ENCODE results near the gene LYAR. TPM values are rescaled to one million over a fixed set of nuclear protein-coding genes. Genes with fewer than 3 reads are reported as not detected.
"Not testable (repeated sequence)": the region's sequence is repeated elsewhere in the genome, so short reads cannot be mapped to it uniquely, and the experiment has no call there.

LYAR gene
- polyA plus RNA-seq, 3 donors: 12.9 to 22.6 (median 14.9) TPM

DNA sequence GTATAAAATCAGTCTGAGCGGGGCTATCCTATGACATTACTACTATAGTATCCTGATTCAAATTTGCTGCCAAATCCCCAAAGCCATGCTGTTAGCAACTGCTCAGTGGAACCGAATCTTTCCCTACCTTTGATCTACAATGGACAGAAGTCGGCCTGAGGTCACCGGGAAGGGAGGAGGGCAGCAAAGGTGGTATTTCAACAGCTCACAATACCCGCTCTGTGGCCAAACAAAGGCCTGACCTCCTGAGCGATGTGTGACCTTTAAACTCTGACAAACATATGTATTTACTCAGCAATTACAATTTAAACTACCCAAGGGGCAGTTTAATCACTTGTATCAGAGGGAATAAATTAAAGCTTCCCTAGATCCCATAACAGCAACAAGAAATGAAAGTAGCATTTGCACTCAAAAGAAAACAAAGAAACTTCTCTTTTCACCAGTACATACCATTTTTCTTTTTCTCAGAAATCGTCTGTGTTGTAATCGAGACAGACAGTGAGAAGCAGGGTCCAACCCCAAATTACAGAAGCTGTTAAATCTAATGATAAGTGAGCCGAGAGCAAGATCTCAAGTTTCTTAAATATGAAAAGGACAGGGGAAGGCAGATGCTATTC is 30.4 kb downstream of the LYAR start:
- no peak overlapping the region for H3K4me2 ChIP-seq (replicated peaks; ENCODE audit: extremely low read depth, low read length, poor library complexity, severe bottlenecking)
- H3K4me3 Mint-ChIP-seq: no peak overlapping the region

DNA sequence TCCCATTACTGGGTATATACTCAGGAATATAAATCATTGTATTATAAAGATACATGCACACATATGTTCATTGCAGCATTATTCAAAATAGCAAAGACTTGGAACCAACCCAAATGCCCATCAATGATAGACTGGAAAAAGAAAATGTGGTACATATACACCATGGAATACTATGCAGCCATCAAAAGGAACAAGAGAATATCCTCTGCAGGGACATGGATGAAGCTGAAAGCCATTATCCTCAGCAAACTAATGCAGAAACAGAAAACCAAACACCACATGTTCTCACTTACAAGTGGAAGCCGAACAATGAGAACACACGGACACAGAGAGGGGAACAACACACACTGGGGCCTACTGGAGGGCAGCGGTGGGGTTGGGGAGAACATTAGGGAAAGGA is 32.2 kb downstream of the LYAR start:
- H3K9me3 ChIP-seq (replicated peaks in 1 of 2; ENCODE audit: control insufficient read depth in 1 of 2, insufficient read depth in 1 of 2, low read length in 2 of 2); H4K20me1 ChIP-seq (ENCODE audit: insufficient read depth, low read length); H2AFZ ChIP-seq (ENCODE audit: insufficient read depth, low read depth, low read length, poor library complexity, severe bottlenecking); H3K4me3 Mint-ChIP-seq; H3K79me2 ChIP-seq (ENCODE audit: insufficient read depth, low read length); H3K4me2 ChIP-seq (replicated peaks; ENCODE audit: extremely low read depth, low read length, poor library complexity, severe bottlenecking); H3K9ac ChIP-seq (ENCODE audit: insufficient read depth, low read length, poor library complexity, severe bottlenecking); H3K4me1 Mint-ChIP-seq; DNase-seq; intact Hi-C loops (cut with micrococcal nuclease); H3K36me3 Mint-ChIP-seq; H3K4me1 ChIP-seq (ENCODE audit: control insufficient read depth in 1 of 2, insufficient read depth in 2 of 2, low read length in 2 of 2); H3K27ac ChIP-seq (ENCODE audit: low read depth in 1 of 2, low read length in 2 of 2); H3K27ac Mint-ChIP-seq; H3K27me3 ChIP-seq (ENCODE audit: control insufficient read depth in 2 of 2, insufficient read depth in 2 of 2, low read length in 2 of 2); H3K4me3 ChIP-seq (replicated peaks in 1 of 3; ENCODE audit: low read depth in 2 of 3, low read length in 3 of 3); H3K36me3 ChIP-seq (replicated peaks in 1 of 2; ENCODE audit: control insufficient read depth in 1 of 2, insufficient read depth in 2 of 2, low read length in 2 of 2); H3K9me3 Mint-ChIP-seq: not testable (repeated sequence)
- H3K27me3 Mint-ChIP-seq (ENCODE audit: low read depth in 3 of 3): peaks cover 1 to 23% (median 17%) of the 10 kb centered on the region in 3 donors
- WGBS (ENCODE audit: insufficient coverage): no CpG with 5 or more reads among the region's 3 CpGs

More for the DNA sequence above, 30.4 kb downstream of the LYAR start:
- H3K36me3 Mint-ChIP-seq: no peaks in the 10 kb centered on the region
- intact Hi-C loops (cut with micrococcal nuclease): loop anchor here in 1 of 2 donors (2.0 to 5.0 kb wide), 2 partner anchors 75 to 173 kb away; no protein-coding TSS in a partner anchor
- H3K27me3 Mint-ChIP-seq (ENCODE audit: low read depth in 3 of 3): peaks cover 5 to 16% (median 12%) of the 10 kb centered on the region in 3 donors
- Histone ChIP-seq H3K9me3 (replicated peaks in 1 of 2; ENCODE audit: control insufficient read depth in 1 of 2, insufficient read depth in 1 of 2, low read length in 2 of 2) (no peaks in the 10 kb centered on the region), H3K4me1 (ENCODE audit: control insufficient read depth in 1 of 2, insufficient read depth in 2 of 2, low read length in 2 of 2) (no peaks in the 10 kb centered on the region), H3K79me2 (ENCODE audit: insufficient read depth, low read length) (no peaks in the 10 kb centered on the region), H3K36me3 (replicated peaks in 1 of 2; ENCODE audit: control insufficient read depth in 1 of 2, insufficient read depth in 2 of 2, low read length in 2 of 2) (no peaks in the 10 kb centered on the region), H4K20me1 (ENCODE audit: insufficient read depth, low read length) (no peaks in the 10 kb centered on the region), H2AFZ (ENCODE audit: insufficient read depth, low read depth, low read length, poor library complexity, severe bottlenecking) (peak overlapping the region; percentile 18), H3K4me3 (replicated peaks in 1 of 3; ENCODE audit: low read depth in 2 of 3, low read length in 3 of 3) (no peak overlapping the region), H3K27me3 (ENCODE audit: control insufficient read depth in 2 of 2, insufficient read depth in 2 of 2, low read length in 2 of 2) (no peaks in the 10 kb centered on the region), H3K9ac (ENCODE audit: insufficient read depth, low read length, poor library complexity, severe bottlenecking) (no peak overlapping the region), H3K27ac (ENCODE audit: low read depth in 1 of 2, low read length in 2 of 2) (no peak overlapping the region)
- no peaks in the 10 kb centered on the region for H3K9me3 Mint-ChIP-seq
- no peak for DNase-seq
- TF ChIP-seq, protein P1, sequence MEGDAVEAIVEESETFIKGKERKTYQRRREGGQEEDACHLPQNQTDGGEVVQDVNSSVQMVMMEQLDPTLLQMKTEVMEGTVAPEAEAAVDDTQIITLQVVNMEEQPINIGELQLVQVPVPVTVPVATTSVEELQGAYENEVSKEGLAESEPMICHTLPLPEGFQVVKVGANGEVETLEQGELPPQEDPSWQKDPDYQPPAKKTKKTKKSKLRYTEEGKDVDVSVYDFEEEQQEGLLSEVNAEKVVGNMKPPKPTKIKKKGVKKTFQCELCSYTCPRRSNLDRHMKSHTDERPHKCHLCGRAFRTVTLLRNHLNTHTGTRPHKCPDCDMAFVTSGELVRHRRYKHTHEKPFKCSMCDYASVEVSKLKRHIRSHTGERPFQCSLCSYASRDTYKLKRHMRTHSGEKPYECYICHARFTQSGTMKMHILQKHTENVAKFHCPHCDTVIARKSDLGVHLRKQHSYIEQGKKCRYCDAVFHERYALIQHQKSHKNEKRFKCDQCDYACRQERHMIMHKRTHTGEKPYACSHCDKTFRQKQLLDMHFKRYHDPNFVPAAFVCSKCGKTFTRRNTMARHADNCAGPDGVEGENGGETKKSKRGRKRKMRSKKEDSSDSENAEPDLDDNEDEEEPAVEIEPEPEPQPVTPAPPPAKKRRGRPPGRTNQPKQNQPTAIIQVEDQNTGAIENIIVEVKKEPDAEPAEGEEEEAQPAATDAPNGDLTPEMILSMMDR (IDR thresholded peaks at IDR 0.05): no peak
- peak overlapping the region in 1 of 7 donors; percentile 61 for H3K27ac Mint-ChIP-seq
- 100% methylated on average over 1 of the region's 9 CpGs for WGBS (ENCODE audit: insufficient coverage)
- H3K4me1 Mint-ChIP-seq: peaks cover 3% of the 10 kb centered on the region

Measured in CD14-positive monocyte (primary cell).